ENCODE data around the gene TSC2.

DNA sequence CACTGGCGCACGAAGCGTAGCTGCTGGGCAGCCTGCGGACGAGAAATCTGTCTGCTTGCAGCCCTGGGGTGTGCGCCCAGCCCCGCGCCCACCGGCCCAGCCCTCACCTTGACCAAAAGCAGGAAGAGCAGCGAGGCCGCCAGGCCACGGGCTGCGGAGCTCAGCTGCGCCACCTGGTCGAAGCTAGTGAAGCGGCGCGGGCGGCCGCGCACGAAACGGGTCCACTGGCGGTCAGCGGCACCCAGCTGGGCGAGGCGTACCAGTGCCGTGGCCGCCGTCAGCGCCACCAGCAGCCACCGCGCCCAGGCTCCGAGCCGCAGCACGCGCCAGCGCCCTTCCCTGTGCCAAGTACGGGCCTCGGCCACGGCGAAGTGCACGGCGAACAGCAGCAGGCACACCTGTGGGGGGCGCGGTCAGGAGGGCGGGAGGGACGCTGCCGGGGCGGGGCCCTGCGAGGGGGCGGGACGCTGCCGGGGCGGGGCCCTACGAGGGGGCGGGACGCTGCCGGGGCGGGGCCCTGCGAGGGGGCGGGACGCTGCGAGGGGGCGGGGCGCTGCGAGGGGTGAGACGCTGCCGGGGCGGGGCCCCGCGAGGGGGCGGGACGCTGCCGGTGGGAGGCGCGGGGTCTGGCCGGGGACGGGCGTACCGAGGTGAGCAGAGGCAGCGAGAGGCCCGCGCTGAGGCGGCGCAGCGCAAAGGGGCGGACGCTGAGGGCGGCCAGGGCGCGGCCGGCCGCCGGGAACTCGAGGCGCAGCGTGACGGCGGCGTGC, 43.2 kb downstream of the TSC2 start:
- TF ChIP-seq EP300 (IDR thresholded peaks at IDR 0.05) (no peak), POLR2A (IDR thresholded peaks at IDR 0.05) (no peak)
- TF ChIP-seq, protein P1, sequence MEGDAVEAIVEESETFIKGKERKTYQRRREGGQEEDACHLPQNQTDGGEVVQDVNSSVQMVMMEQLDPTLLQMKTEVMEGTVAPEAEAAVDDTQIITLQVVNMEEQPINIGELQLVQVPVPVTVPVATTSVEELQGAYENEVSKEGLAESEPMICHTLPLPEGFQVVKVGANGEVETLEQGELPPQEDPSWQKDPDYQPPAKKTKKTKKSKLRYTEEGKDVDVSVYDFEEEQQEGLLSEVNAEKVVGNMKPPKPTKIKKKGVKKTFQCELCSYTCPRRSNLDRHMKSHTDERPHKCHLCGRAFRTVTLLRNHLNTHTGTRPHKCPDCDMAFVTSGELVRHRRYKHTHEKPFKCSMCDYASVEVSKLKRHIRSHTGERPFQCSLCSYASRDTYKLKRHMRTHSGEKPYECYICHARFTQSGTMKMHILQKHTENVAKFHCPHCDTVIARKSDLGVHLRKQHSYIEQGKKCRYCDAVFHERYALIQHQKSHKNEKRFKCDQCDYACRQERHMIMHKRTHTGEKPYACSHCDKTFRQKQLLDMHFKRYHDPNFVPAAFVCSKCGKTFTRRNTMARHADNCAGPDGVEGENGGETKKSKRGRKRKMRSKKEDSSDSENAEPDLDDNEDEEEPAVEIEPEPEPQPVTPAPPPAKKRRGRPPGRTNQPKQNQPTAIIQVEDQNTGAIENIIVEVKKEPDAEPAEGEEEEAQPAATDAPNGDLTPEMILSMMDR (IDR thresholded peaks at IDR 0.05) = no peak
